ENCODE data around the gene VWA3B.

- TF ChIP-seq POLR2A (IDR thresholded peaks at IDR 0.05), result no peak
- TF ChIP-seq, protein P1, sequence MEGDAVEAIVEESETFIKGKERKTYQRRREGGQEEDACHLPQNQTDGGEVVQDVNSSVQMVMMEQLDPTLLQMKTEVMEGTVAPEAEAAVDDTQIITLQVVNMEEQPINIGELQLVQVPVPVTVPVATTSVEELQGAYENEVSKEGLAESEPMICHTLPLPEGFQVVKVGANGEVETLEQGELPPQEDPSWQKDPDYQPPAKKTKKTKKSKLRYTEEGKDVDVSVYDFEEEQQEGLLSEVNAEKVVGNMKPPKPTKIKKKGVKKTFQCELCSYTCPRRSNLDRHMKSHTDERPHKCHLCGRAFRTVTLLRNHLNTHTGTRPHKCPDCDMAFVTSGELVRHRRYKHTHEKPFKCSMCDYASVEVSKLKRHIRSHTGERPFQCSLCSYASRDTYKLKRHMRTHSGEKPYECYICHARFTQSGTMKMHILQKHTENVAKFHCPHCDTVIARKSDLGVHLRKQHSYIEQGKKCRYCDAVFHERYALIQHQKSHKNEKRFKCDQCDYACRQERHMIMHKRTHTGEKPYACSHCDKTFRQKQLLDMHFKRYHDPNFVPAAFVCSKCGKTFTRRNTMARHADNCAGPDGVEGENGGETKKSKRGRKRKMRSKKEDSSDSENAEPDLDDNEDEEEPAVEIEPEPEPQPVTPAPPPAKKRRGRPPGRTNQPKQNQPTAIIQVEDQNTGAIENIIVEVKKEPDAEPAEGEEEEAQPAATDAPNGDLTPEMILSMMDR (IDR thresholded peaks at IDR 0.05), result no peak
These were observed 13.2 kb downstream of the VWA3B start for GRCh38 chr2:98099939-98100743.

All from esophagus squamous epithelium (tissue), 4 donors.